Measurements from ENCODE around the gene NKAIN2. TPM values are rescaled to one million over a fixed set of nuclear protein-coding genes. Genes with fewer than 3 reads are reported as not detected.
"Not testable (repeated sequence)": the region's sequence is repeated elsewhere in the genome, so short reads cannot be mapped to it uniquely, and the experiment has no call there.

NKAIN2 gene
- total RNA-seq, 1 donor from 2014 or later, result 4.0 TPM

- Mint-ChIP-seq H3K4me1 (ENCODE audit: low read depth) (peaks cover 16% of the 10 kb centered on the region), H3K27ac (ENCODE audit: unreplicated experiment) (no peak overlapping the region), H3K36me3 (ENCODE audit: low read depth) (no peaks in the 10 kb centered on the region), H3K27me3 (ENCODE audit: low read depth) (peaks cover 2% of the 10 kb centered on the region), H3K4me3 (ENCODE audit: unreplicated experiment) (no peak overlapping the region), H3K9me3 (ENCODE audit: low read depth) (no peaks in the 10 kb centered on the region)
- no peak for DNase-seq (ENCODE audit: low spot score)
- TF ChIP-seq CTCF (IDR thresholded peaks at IDR 0.05), result no peak
These were observed 493.8 kb downstream of the NKAIN2 start for GRCh38 chr6:124297507-124297906.

- H3K9me3 Mint-ChIP-seq (ENCODE audit: low read depth), result no peaks in the 10 kb centered on the region
- no peak for TF ChIP-seq CTCF (IDR thresholded peaks at IDR 0.05)
- no peak overlapping the region for H3K27ac Mint-ChIP-seq (ENCODE audit: unreplicated experiment)
- H3K36me3 Mint-ChIP-seq (ENCODE audit: low read depth), result no peaks in the 10 kb centered on the region
- no peak for DNase-seq (ENCODE audit: low spot score)
- peaks cover 19% of the 10 kb centered on the region for H3K4me1 Mint-ChIP-seq (ENCODE audit: low read depth)
- H3K27me3 Mint-ChIP-seq (ENCODE audit: low read depth), result peaks cover 2% of the 10 kb centered on the region
- no peak overlapping the region for H3K4me3 Mint-ChIP-seq (ENCODE audit: unreplicated experiment)
These were observed 495.1 kb downstream of the NKAIN2 start for GRCh38 chr6:124298730-124299129.

GRCh38 chr6:124300907-124301306, 497.2 kb downstream of the NKAIN2 start:
- not testable (repeated sequence) for H3K27me3 Mint-ChIP-seq (ENCODE audit: low read depth); H3K4me3 Mint-ChIP-seq (ENCODE audit: unreplicated experiment); H3K4me1 Mint-ChIP-seq (ENCODE audit: low read depth); H3K9me3 Mint-ChIP-seq (ENCODE audit: low read depth); DNase-seq (ENCODE audit: low spot score); H3K36me3 Mint-ChIP-seq (ENCODE audit: low read depth); H3K27ac Mint-ChIP-seq (ENCODE audit: unreplicated experiment)

- Mint-ChIP-seq H3K36me3 (ENCODE audit: low read depth) (no peaks in the 10 kb centered on the region), H3K27ac (ENCODE audit: unreplicated experiment) (no peak overlapping the region), H3K27me3 (ENCODE audit: low read depth) (no peaks in the 10 kb centered on the region), H3K4me1 (ENCODE audit: low read depth) (peaks cover 7% of the 10 kb centered on the region), H3K9me3 (ENCODE audit: low read depth) (no peaks in the 10 kb centered on the region), H3K4me3 (ENCODE audit: unreplicated experiment) (no peak overlapping the region)
- no peak for DNase-seq (ENCODE audit: low spot score)
- TF ChIP-seq CTCF (IDR thresholded peaks at IDR 0.05), result no peak
These were observed 500.3 kb downstream of the NKAIN2 start for GRCh38 chr6:124303971-124304370.

DNA sequence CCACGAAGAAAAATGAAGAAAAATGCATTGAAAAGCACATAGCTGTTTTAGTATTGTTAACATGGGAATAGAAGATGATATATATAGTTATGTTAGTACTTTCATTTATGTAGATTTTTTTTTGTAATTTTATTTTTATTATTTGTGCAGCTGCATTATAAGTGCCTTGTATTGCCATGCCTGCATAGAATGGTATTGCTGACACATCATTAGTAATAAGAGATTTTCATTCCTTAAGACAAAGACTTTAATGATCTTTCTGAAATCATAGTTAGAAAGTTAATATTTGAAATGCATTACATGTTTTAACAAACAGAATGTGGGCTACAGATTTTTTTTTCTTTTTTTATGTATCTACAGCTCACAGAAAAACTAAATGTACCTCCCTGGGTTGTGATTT, 506.5 kb downstream of the NKAIN2 start:
- H3K9me3 Mint-ChIP-seq (ENCODE audit: low read depth), result no peaks in the 10 kb centered on the region
- H3K4me3 Mint-ChIP-seq (ENCODE audit: unreplicated experiment), result no peak overlapping the region
- DNase-seq (ENCODE audit: low spot score), result no peak

More for the DNA sequence above, 506.5 kb downstream of the NKAIN2 start:
- Mint-ChIP-seq H3K27me3 (ENCODE audit: low read depth) (peaks cover 9% of the 10 kb centered on the region), H3K27ac (ENCODE audit: unreplicated experiment) (no peak overlapping the region), H3K36me3 (ENCODE audit: low read depth) (no peaks in the 10 kb centered on the region), H3K4me1 (ENCODE audit: low read depth) (no peaks in the 10 kb centered on the region)
- TF ChIP-seq CTCF (IDR thresholded peaks at IDR 0.05), result no peak
